Measurements from ENCODE around the gene KRT27. TPM values are rescaled to one million over a fixed set of nuclear protein-coding genes. Genes with fewer than 3 reads are reported as not detected.

Gene KRT27
- total RNA-seq, 2 experiments from 2014 or later = not detected

DNA sequence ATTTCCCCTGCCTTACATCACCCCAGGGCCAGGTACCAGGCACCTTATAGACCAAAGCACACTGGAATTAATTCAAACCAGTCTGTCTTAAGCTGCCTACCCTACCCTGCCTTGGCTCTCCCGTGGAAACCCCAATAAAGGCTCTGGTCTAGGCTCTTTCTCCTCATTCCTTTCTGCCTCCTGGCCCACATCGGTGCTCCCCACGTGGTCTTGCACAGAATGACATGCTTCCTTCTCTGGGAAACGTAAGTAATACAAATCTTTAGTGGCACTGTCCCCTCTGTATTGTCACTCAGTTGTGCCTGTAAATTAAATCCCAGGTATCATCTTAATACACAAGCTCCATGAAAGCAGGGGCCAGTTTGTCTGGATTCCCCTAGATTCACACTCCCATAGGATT, 43.8 kb downstream of the KRT27 start:
- TF ChIP-seq, protein P1, sequence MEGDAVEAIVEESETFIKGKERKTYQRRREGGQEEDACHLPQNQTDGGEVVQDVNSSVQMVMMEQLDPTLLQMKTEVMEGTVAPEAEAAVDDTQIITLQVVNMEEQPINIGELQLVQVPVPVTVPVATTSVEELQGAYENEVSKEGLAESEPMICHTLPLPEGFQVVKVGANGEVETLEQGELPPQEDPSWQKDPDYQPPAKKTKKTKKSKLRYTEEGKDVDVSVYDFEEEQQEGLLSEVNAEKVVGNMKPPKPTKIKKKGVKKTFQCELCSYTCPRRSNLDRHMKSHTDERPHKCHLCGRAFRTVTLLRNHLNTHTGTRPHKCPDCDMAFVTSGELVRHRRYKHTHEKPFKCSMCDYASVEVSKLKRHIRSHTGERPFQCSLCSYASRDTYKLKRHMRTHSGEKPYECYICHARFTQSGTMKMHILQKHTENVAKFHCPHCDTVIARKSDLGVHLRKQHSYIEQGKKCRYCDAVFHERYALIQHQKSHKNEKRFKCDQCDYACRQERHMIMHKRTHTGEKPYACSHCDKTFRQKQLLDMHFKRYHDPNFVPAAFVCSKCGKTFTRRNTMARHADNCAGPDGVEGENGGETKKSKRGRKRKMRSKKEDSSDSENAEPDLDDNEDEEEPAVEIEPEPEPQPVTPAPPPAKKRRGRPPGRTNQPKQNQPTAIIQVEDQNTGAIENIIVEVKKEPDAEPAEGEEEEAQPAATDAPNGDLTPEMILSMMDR (conservative IDR thresholded peaks at IDR 0.05; ENCODE audit: low read length) = no peak
- no peak for TF ChIP-seq EZH2phosphoT487 (IDR thresholded peaks at IDR 0.05; ENCODE audit: borderline replicate concordance, low read depth, low read length)
- no TSS peak for BruUV-seq (replicated peaks)
- no peak overlapping the region for H3K4me3 ChIP-seq (ENCODE audit: low read depth, low read length, poor library complexity, severe bottlenecking)
- DNase-seq (ENCODE audit: low spot score) = no peak
- no peaks in the 10 kb centered on the region for H3K9me3 ChIP-seq (ENCODE audit: low read length)
- intact Hi-C loops (cut with micrococcal nuclease; ENCODE audit: unreplicated experiment) = no loop called here
- no peaks in the 10 kb centered on the region for H3K9me2 ChIP-seq (ENCODE audit: insufficient read depth, low read length)
- H2AFZ ChIP-seq (ENCODE audit: low read length) = no peak overlapping the region
- H3K79me2 ChIP-seq (ENCODE audit: insufficient read depth, low read depth, low read length) = no peaks in the 10 kb centered on the region
- H3K4me1 ChIP-seq (ENCODE audit: insufficient read depth, low read length, poor library complexity, severe bottlenecking) = no peaks in the 10 kb centered on the region
- H3K36me3 ChIP-seq (ENCODE audit: insufficient read depth, low read length) = no peaks in the 10 kb centered on the region
- CTCF ChIA-PET (ENCODE audit: unreplicated experiment) = no interaction called here
- POLR2A ChIA-PET = interaction anchor here (0.6 kb wide), 1 partner anchor 45 kb away, joined by 4 read pairs; no protein-coding TSS in a partner anchor
- no peaks in the 10 kb centered on the region for H4K20me1 ChIP-seq (ENCODE audit: insufficient read depth, low read length)
- H3K4me2 ChIP-seq (ENCODE audit: low read length) = no peak overlapping the region
- H3K27ac ChIP-seq (ENCODE audit: low read depth, low read length, poor library complexity, severe bottlenecking) = no peak overlapping the region

GRCh38 chr17:40735016-40735415, 47.3 kb downstream of the KRT27 start:
- no peaks in the 10 kb centered on the region for H3K4me1 ChIP-seq (ENCODE audit: insufficient read depth, low read length, poor library complexity, severe bottlenecking)
- DNase-seq (ENCODE audit: low spot score) = no peak
- no peak overlapping the region for H3K4me2 ChIP-seq (ENCODE audit: low read length)
- H3K4me3 ChIP-seq (ENCODE audit: low read depth, low read length, poor library complexity, severe bottlenecking) = no peak overlapping the region
- no peaks in the 10 kb centered on the region for H3K9me2 ChIP-seq (ENCODE audit: insufficient read depth, low read length)
- intact Hi-C loops (cut with micrococcal nuclease; ENCODE audit: unreplicated experiment) = no loop called here
- no peaks in the 10 kb centered on the region for H3K36me3 ChIP-seq (ENCODE audit: insufficient read depth, low read length)
- ChIA-PET CTCF (ENCODE audit: unreplicated experiment) (no interaction called here), POLR2A (no interaction called here)
- H4K20me1 ChIP-seq (ENCODE audit: insufficient read depth, low read length) = no peaks in the 10 kb centered on the region
- no peaks in the 10 kb centered on the region for H3K79me2 ChIP-seq (ENCODE audit: insufficient read depth, low read depth, low read length)
- no peak overlapping the region for H2AFZ ChIP-seq (ENCODE audit: low read length)
- H3K27ac ChIP-seq (ENCODE audit: low read depth, low read length, poor library complexity, severe bottlenecking) = no peak overlapping the region
- no peak for TF ChIP-seq EZH2phosphoT487 (IDR thresholded peaks at IDR 0.05; ENCODE audit: borderline replicate concordance, low read depth, low read length)
- TF ChIP-seq, protein P1 (conservative IDR thresholded peaks at IDR 0.05; ENCODE audit: low read length) = no peak
- no TSS peak for BruUV-seq (replicated peaks)
- no peaks in the 10 kb centered on the region for H3K9me3 ChIP-seq (ENCODE audit: low read length)

GRCh38 chr17:40734018-40734417, 48.3 kb downstream of the KRT27 start:
- H3K4me2 ChIP-seq (ENCODE audit: low read length) = no peak overlapping the region
- TF ChIP-seq EZH2phosphoT487 (IDR thresholded peaks at IDR 0.05; ENCODE audit: borderline replicate concordance, low read depth, low read length) = no peak
- TF ChIP-seq, protein P1 (conservative IDR thresholded peaks at IDR 0.05; ENCODE audit: low read length) = no peak
- H3K4me3 ChIP-seq (ENCODE audit: low read depth, low read length, poor library complexity, severe bottlenecking) = no peak overlapping the region
- ChIA-PET POLR2A (no interaction called here), CTCF (ENCODE audit: unreplicated experiment) (no interaction called here)
- no peak for DNase-seq (ENCODE audit: low spot score)
- H2AFZ ChIP-seq (ENCODE audit: low read length) = no peak overlapping the region
- BruUV-seq (replicated peaks) = no TSS peak
- no peaks in the 10 kb centered on the region for H3K79me2 ChIP-seq (ENCODE audit: insufficient read depth, low read depth, low read length)
- no peaks in the 10 kb centered on the region for H3K4me1 ChIP-seq (ENCODE audit: insufficient read depth, low read length, poor library complexity, severe bottlenecking)
- intact Hi-C loops (cut with micrococcal nuclease; ENCODE audit: unreplicated experiment) = no loop called here
- H3K9me2 ChIP-seq (ENCODE audit: insufficient read depth, low read length) = no peaks in the 10 kb centered on the region
- no peak overlapping the region for H3K27ac ChIP-seq (ENCODE audit: low read depth, low read length, poor library complexity, severe bottlenecking)
- no peaks in the 10 kb centered on the region for H3K36me3 ChIP-seq (ENCODE audit: insufficient read depth, low read length)
- H4K20me1 ChIP-seq (ENCODE audit: insufficient read depth, low read length) = no peaks in the 10 kb centered on the region
- no peaks in the 10 kb centered on the region for H3K9me3 ChIP-seq (ENCODE audit: low read length)

All from OCI-LY7 (cell line).